K562 (cell line): ENCODE measurements around the gene RBM34. TPM values are rescaled to one million over a fixed set of nuclear protein-coding genes. Genes with fewer than 3 reads are reported as not detected.

Source experiments
- ATAC-seq: fragments of 200-7000 bp; cut with Tn5 transposase; 3 replicates; pipeline ENCODE4 v1.9.1; 2020; ENCODE audit warnings: moderate library complexity
- BruUV-seq: library from RNA; stranded (reverse); fragments of 400-500 nt; replicated peaks from 2 replicates; lab custom pipeline; 2021; lab: Mats Ljungman, UMichigan
- CTCF ChIA-PET: fragments of 300-600 bp; formaldehyde crosslinking; extraction: SDS; loops from one replicate; lab custom pipeline; 2021; ENCODE audit warnings: low intra/inter-chr PET ratio; lab: Yijun Ruan, JAX
- POLR2A ChIA-PET: fragments of 300-600, 350-650 bp; sonication (Branson Sonifier 250); formaldehyde crosslinking; extraction: SDS; loops from one replicate; lab custom pipeline; 2021; ENCODE audit warnings: antibody characterized with exemption, inconsistent platforms; lab: Yijun Ruan, JAX
- DNase-seq, 4 experiments: peaks; one replicate each; pipeline versions ENCODE4 v3.0.0 to v3.0.0-alpha.2; 2011 to 2018; ENCODE audit warnings: low spot score in 3 of 4, mixed read lengths in 3 of 4; ENCODE audit errors: extremely low read depth in 1 of 4
- FAIRE-seq: peaks from 2 replicates; lab custom pipeline; 2011; peaks lifted over from hg19 to GRCh38; lab: Jason Lieb, UNC
- H2AFZ ChIP-seq: 2 replicates; pipeline ENCODE4 v1.6.0; 2011; ENCODE audit warnings: low read depth, low read length, control low read depth, inconsistent platforms
- H3K27ac ChIP-seq: fragments of 200-600 bp; 3 replicates; pipeline ENCODE4 v1.8.0; 2011; ENCODE audit warnings: low read depth, mild to moderate bottlenecking, control low read depth, inconsistent platforms, low read length, moderate library complexity, mixed read lengths; ENCODE audit errors: extremely low read depth
- H3K27me3 ChIP-seq, 2 experiments: fragments of 300-600 bp in 1 of 2; 2 replicates in 1 of 2; 3 replicates in 1 of 2; pipeline versions ENCODE4 v1.6.0 to v1.8.0; 2011; ENCODE audit warnings: inconsistent platforms in 2 of 2, low read length in 2 of 2, mild to moderate bottlenecking in 1 of 2, mixed read lengths in 1 of 2, moderate library complexity in 1 of 2; ENCODE audit not compliant: control insufficient read depth in 2 of 2, insufficient read depth in 2 of 2
- H3K36me3 ChIP-seq: fragments of 300-600 bp; 3 replicates; pipeline ENCODE4 v1.8.0; 2011; ENCODE audit warnings: mild to moderate bottlenecking, low read length, inconsistent platforms; ENCODE audit not compliant: control insufficient read depth, insufficient read depth
- H3K4me1 ChIP-seq, 2 experiments: fragments of 200-600 bp in 1 of 2; replicated peaks in 1 of 2; 2 replicates in 1 of 2; 3 replicates in 1 of 2; pipeline versions ENCODE4 v1.5.1 to v1.8.0; 2011; ENCODE audit warnings: inconsistent platforms in 2 of 2, low read length in 2 of 2, mild to moderate bottlenecking in 1 of 2, mixed read lengths in 1 of 2, moderate library complexity in 1 of 2; ENCODE audit not compliant: control insufficient read depth in 2 of 2, insufficient read depth in 2 of 2
- H3K4me2 ChIP-seq: 2 replicates; pipeline ENCODE4 v1.6.1; 2011; ENCODE audit warnings: low read length, control low read depth, inconsistent platforms, mixed read lengths; ENCODE audit not compliant: insufficient read depth
- H3K4me3 ChIP-seq: fragments of 200-600 bp; sonication (generic), shearing (Covaris generic); 2 replicates; pipeline ENCODE4 v1.5.1; 2016; ENCODE audit warnings: control low read depth, inconsistent platforms
- H3K79me2 ChIP-seq: fragments of 200-600 bp; 3 replicates; pipeline ENCODE4 v1.8.0; 2011; ENCODE audit warnings: low read length, inconsistent platforms; ENCODE audit not compliant: control insufficient read depth, insufficient read depth
- H3K9ac ChIP-seq, 2 experiments: 2 replicates each; pipeline versions ENCODE4 v1.6.0 to v1.6.1; 2011; ENCODE audit warnings: low read depth in 2 of 2, low read length in 2 of 2, control low read depth in 1 of 2, inconsistent platforms in 1 of 2, mild to moderate bottlenecking in 1 of 2, mixed read lengths in 1 of 2; ENCODE audit not compliant: insufficient read depth in 1 of 2
- H3K9me1 ChIP-seq: one replicate; pipeline ENCODE4 v1.6.0; 2011; ENCODE audit warnings: inconsistent platforms, mild to moderate bottlenecking, low read length, moderate library complexity; ENCODE audit not compliant: control insufficient read depth, insufficient read depth
- H3K9me3 ChIP-seq: replicated peaks from 2 replicates; pipeline ENCODE4 v1.5.1; 2011; ENCODE audit warnings: low read depth, low read length, inconsistent platforms; ENCODE audit not compliant: control insufficient read depth, insufficient read depth
- H4K20me1 ChIP-seq: replicated peaks from 2 replicates; pipeline ENCODE4 v1.6.1; 2011; ENCODE audit warnings: low read length, inconsistent platforms, mixed read lengths; ENCODE audit not compliant: control insufficient read depth, insufficient read depth
- CBX5 ChIP-seq: IDR thresholded peaks from 2 replicates; pipeline ENCODE4 v1.6.1; 2014; ENCODE audit warnings: low read depth, borderline replicate concordance
- KLF6 ChIP-seq: fragments of 250-450 bp; sonication (Bioruptor Pico); IDR thresholded peaks from 2 replicates; pipeline ENCODE4 v1.4.0; 2020; ENCODE audit warnings: mild to moderate bottlenecking, moderate library complexity, borderline replicate concordance
- OTX1 ChIP-seq: fragments of 450-650 bp; formaldehyde crosslinking; IDR thresholded peaks from 2 replicates; pipeline ENCODE4 v1.4.0; 2022; ENCODE audit warnings: mild to moderate bottlenecking
- POLR2H ChIP-seq: IDR thresholded peaks from 2 replicates; pipeline ENCODE4 v1.6.1; 2016; ENCODE audit warnings: missing genetic modification characterization, low read depth, mild to moderate bottlenecking, control low read depth, missing compliant biosample characterization, moderate library complexity
- TRIM24 ChIP-seq, 2 experiments: fragments of 450-650 bp; IDR thresholded peaks; 2 replicates each; pipeline ENCODE4 v1.6.1; 2016
- WGBS: fragments of 100-300 bp; shearing (Covaris generic); methylation state at CpG from one replicate; pipeline ENCODE4 v1.1.6; 2016; ENCODE audit warnings: low coverage, mixed read lengths; ENCODE audit not compliant: insufficient coverage; ENCODE audit errors: missing lambda C conversion rate; 5-methylcytosine and 5-hydroxymethylcytosine counted together
- in situ Hi-C: fragments of 300-500 bp; cut with MboI; formaldehyde crosslinking; loops from 4 replicates; pipeline ENCODE4 v1.15.0; 2018; ENCODE audit warnings: inconsistent platforms, mixed read lengths
- intact Hi-C: fragments of 100-400 bp; cut with micrococcal nuclease; formaldehyde crosslinking; loops from 2 replicates; pipeline ENCODE4 v1.14.2; 2022
- polyA plus RNA-seq, 8 experiments: library from polyadenylated mRNA; depleted of rRNA in 4 of 8; stranded (reverse) in 5 of 8; unstranded in 3 of 8; fragments of >200 nt; fragmentation: Nextera tagmentation in 2 of 8; fragmentation: Illumina TruSeq in 1 of 8; extraction: Ambion mirVana in 2 of 8; extraction: Trizol in 1 of 8; gene quantifications; 2 replicates each; pipeline versions ENCODE4 v1.2.1 to v1.2.3, GENCODE V29; 2011 to 2014; ENCODE audit warnings: inconsistent platforms in 1 of 8, missing spikeins in 1 of 8
- total RNA-seq, 7 experiments: library from RNA; depleted of rRNA in 6 of 7; stranded (reverse); fragments of >200 nt in 6 of 7; fragmentation: Illumina TruSeq in 2 of 7; extraction: Trizol in 2 of 7; gene quantifications; 2 replicates each; pipeline versions ENCODE4 v1.2.1 to v1.2.3, GENCODE V29; 2011 to 2021; ENCODE audit warnings: low replicate concordance in 1 of 7
- TF ChIP-seq, protein P1 (sequence below), 2 experiments: fragments of 450-650 bp; formaldehyde crosslinking in 1 of 2; IDR thresholded peaks; 2 replicates each; pipeline versions ENCODE4 v1.4.0 to v1.6.1; 2014 to 2020; ENCODE audit warnings: mild to moderate bottlenecking in 2 of 2, borderline replicate concordance in 1 of 2, low read depth in 1 of 2
- TF ChIP-seq, protein P2 (sequence below): sonication (generic); formaldehyde crosslinking; IDR thresholded peaks from 2 replicates; pipeline ENCODE4 v1.8.1; 2022; ENCODE audit warnings: missing genetic modification reagents
- TF ChIP-seq, protein P3 (sequence below): sonication (generic); formaldehyde crosslinking; IDR thresholded peaks from 2 replicates; pipeline ENCODE4 v1.8.1; 2023; ENCODE audit warnings: mild to moderate bottlenecking, missing genetic modification reagents

Gene RBM34
- total and polyA plus RNA-seq, 9 of the 15 experiments (the other 6 are each of a cell fraction or from before 2014, with no cell fraction given), result 64.0 to 178 (median 124) TPM

DNA sequence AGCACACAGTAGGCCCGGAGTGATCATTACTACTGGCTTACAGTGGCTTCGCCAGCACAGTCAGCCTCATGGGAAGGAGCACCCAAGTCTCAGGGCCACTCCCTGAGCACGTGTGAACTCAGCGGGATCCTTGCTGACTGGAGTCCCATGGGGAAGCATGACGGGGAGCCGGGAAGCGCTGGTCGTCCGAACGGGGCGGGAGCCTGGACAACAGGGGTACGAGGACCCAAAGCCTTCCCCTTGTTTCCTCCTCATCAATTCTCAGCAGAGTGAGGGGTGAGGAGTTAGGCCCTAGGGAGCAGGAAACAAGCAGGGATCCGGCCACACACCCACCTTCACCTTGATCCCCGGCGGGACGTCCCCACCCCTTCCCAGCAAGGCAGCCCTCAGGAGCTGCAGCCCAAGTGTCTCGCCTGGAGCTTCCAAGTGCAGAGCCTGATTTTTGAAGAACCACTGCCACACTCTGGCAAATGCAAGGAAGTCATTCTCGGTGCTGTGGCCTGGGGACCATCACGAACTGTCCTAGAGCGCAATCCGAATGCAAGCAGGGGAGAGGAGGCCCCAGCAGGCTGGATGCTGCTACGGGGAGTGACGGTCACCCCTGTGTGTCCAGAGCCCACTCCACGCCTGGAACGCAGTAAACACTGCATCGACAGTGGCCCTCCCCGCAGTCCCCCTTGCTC lies 67.9 kb downstream of the RBM34 start:
- H3K9me1 ChIP-seq, result no peaks in the 10 kb centered on the region
- peak overlapping the region in 1 of 2 experiments; percentile 2; a peak in 1 of 4 replicates for H3K9ac ChIP-seq
- H3K27ac ChIP-seq, result no peak overlapping the region
- ATAC-seq (peak; percentile 85), DNase-seq (peak in 2 of 4 experiments; percentile 51 to 74), FAIRE-seq (no peak)
- ChIA-PET POLR2A (interaction anchor here (0.7 to 0.8 kb wide), 4 partner anchors 12 to 489 kb away, joined by 3 to 5 read pairs (median 3); no protein-coding TSS in a partner anchor), CTCF (interaction anchor here (0.7 to 3.0 kb wide), 8 partner anchors 10 to 690 kb away, joined by 3 to 20 read pairs (median 7); partner anchors contain the start of gene B3GALNT2)
- H3K4me3 ChIP-seq, result no peak overlapping the region
- intact Hi-C loops (loop anchor here (1.0 to 5.0 kb wide), 10 partner anchors 159 to 981 kb away; partner anchors contain the start of genes B3GALNT2 and COA6), in situ Hi-C loops (loop anchor here (5.0 to 10.0 kb wide), 5 partner anchors 322 to 968 kb away; no protein-coding TSS in a partner anchor)
- no peaks in the 10 kb centered on the region for H3K79me2 ChIP-seq
- no peaks in the 10 kb centered on the region for H4K20me1 ChIP-seq
- 0 out of 2 replicates have a peak, but pooled peaks cover 2% of the 10 kb centered on the region for H3K9me3 ChIP-seq
- peaks cover 14 to 18% of the 10 kb centered on the region in 2 experiments for H3K4me1 ChIP-seq
- H2AFZ ChIP-seq, result peak overlapping the region; percentile 28
- no TSS peak for BruUV-seq
- WGBS, result 37% methylated on average over 26 of the region's 27 CpGs
- no peaks in the 10 kb centered on the region for H3K27me3 ChIP-seq
- no peaks in the 10 kb centered on the region for H3K36me3 ChIP-seq
- peak overlapping the region; percentile 44; the same call in 1 of the 2 replicates for H3K4me2 ChIP-seq
- TF ChIP-seq, protein P1, sequence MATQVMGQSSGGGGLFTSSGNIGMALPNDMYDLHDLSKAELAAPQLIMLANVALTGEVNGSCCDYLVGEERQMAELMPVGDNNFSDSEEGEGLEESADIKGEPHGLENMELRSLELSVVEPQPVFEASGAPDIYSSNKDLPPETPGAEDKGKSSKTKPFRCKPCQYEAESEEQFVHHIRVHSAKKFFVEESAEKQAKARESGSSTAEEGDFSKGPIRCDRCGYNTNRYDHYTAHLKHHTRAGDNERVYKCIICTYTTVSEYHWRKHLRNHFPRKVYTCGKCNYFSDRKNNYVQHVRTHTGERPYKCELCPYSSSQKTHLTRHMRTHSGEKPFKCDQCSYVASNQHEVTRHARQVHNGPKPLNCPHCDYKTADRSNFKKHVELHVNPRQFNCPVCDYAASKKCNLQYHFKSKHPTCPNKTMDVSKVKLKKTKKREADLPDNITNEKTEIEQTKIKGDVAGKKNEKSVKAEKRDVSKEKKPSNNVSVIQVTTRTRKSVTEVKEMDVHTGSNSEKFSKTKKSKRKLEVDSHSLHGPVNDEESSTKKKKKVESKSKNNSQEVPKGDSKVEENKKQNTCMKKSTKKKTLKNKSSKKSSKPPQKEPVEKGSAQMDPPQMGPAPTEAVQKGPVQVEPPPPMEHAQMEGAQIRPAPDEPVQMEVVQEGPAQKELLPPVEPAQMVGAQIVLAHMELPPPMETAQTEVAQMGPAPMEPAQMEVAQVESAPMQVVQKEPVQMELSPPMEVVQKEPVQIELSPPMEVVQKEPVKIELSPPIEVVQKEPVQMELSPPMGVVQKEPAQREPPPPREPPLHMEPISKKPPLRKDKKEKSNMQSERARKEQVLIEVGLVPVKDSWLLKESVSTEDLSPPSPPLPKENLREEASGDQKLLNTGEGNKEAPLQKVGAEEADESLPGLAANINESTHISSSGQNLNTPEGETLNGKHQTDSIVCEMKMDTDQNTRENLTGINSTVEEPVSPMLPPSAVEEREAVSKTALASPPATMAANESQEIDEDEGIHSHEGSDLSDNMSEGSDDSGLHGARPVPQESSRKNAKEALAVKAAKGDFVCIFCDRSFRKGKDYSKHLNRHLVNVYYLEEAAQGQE (IDR thresholded peaks at IDR 0.05; ENCODE audit: borderline replicate concordance), result peak; percentile 74; the same call in 1 of the 2 replicates
- TF ChIP-seq, protein P1 (CRISPR knock-in tag; IDR thresholded peaks at IDR 0.05; ENCODE audit: low read depth), result no peak
- TF ChIP-seq, protein P2, sequence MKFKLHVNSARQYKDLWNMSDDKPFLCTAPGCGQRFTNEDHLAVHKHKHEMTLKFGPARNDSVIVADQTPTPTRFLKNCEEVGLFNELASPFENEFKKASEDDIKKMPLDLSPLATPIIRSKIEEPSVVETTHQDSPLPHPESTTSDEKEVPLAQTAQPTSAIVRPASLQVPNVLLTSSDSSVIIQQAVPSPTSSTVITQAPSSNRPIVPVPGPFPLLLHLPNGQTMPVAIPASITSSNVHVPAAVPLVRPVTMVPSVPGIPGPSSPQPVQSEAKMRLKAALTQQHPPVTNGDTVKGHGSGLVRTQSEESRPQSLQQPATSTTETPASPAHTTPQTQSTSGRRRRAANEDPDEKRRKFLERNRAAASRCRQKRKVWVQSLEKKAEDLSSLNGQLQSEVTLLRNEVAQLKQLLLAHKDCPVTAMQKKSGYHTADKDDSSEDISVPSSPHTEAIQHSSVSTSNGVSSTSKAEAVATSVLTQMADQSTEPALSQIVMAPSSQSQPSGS (CRISPR knock-in tag), result no peak
- no peak for TF ChIP-seq KLF6 (CRISPR knock-in tag)
- no peak for TF ChIP-seq TRIM24 (IDR thresholded peaks at IDR 0.05)
- TF ChIP-seq, protein P3, sequence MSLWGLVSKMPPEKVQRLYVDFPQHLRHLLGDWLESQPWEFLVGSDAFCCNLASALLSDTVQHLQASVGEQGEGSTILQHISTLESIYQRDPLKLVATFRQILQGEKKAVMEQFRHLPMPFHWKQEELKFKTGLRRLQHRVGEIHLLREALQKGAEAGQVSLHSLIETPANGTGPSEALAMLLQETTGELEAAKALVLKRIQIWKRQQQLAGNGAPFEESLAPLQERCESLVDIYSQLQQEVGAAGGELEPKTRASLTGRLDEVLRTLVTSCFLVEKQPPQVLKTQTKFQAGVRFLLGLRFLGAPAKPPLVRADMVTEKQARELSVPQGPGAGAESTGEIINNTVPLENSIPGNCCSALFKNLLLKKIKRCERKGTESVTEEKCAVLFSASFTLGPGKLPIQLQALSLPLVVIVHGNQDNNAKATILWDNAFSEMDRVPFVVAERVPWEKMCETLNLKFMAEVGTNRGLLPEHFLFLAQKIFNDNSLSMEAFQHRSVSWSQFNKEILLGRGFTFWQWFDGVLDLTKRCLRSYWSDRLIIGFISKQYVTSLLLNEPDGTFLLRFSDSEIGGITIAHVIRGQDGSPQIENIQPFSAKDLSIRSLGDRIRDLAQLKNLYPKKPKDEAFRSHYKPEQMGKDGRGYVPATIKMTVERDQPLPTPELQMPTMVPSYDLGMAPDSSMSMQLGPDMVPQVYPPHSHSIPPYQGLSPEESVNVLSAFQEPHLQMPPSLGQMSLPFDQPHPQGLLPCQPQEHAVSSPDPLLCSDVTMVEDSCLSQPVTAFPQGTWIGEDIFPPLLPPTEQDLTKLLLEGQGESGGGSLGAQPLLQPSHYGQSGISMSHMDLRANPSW (CRISPR knock-in tag), result no peak
- TF ChIP-seq CBX5, result no peak
- TF ChIP-seq OTX1 (CRISPR knock-in tag), result no peak
- no peak for TF ChIP-seq POLR2H
